NCI-H1417 treated with DMSO at 0.1 percent for 48 hours (cell line): ENCODE results near the gene TKT.

Source experiments
- DNase-seq: peaks from one replicate; lab custom pipeline; 2025; lab: John Stamatoyannopoulos, UW

The TKT gene

GRCh38 chr3:53181024-53181371 is 74.8 kb downstream of the TKT start:
- DNase-seq: no peak

GRCh38 chr3:53180305-53181023 is 75.4 kb downstream of the TKT start:
- no peak for DNase-seq

GRCh38 chr3:53179580-53179979 is 76.2 kb downstream of the TKT start:
- DNase-seq: no peak

- DNase-seq: no peak
These were observed 77.6 kb downstream of the TKT start for GRCh38 chr3:53178246-53178645.

- no peak for DNase-seq
These were observed 79.9 kb downstream of the TKT start for GRCh38 chr3:53175613-53176540.
